NCI-H460 (cell line): ENCODE results near the gene MACROD2. TPM values are rescaled to one million over a fixed set of nuclear protein-coding genes. Genes with fewer than 3 reads are reported as not detected.

Experiments used
- DNase-seq: peaks from one replicate; pipeline ENCODE4 v3.0.0-alpha.2; 2016; ENCODE audit warnings: low read depth; ENCODE audit errors: extremely low read depth
- small RNA-seq, 2 experiments: library from RNA; depleted of rRNA; stranded (forward); fragments of <200 nt; gene quantifications; one replicate each; pipeline ENCODE3, GENCODE V24; 2014
- total RNA-seq: library from RNA; depleted of rRNA; stranded (reverse); fragments of >200 nt; shearing (Covaris generic); gene quantifications from 2 replicates; pipeline ENCODE4 v1.2.3, GENCODE V29; 2014; rRNA removed

MACROD2 gene
- total RNA-seq, 1 experiment from 2014 or later = 2.0 TPM

GRCh38 chr20:16081421-16081820, 2086.1 kb downstream of the MACROD2 start:
- no peak for DNase-seq

DNA sequence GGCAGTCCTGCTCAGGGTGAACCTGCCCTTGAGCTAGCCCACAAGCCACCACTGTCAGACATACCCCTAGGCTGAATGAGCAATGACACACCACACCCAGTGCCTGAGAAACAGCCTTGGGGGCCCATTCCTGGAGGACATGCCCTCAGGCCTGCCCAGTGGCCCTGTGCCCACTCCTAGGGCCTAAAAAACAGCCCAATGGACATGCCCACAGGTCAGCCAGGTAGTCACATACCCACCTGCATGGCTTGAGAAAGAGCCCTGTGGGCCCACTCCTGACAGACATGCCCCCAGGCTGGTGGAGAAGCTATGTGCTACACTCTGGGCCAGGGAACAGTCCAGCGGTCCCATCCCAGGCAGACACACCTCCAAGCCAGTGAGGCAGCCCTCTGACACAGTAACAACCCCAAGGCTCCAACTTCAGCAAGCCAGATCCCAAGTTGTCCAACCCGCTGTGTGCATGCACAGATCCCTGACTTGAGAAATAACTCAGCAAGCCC, 2086.8 kb downstream of the MACROD2 start:
- no peak for DNase-seq

DNA sequence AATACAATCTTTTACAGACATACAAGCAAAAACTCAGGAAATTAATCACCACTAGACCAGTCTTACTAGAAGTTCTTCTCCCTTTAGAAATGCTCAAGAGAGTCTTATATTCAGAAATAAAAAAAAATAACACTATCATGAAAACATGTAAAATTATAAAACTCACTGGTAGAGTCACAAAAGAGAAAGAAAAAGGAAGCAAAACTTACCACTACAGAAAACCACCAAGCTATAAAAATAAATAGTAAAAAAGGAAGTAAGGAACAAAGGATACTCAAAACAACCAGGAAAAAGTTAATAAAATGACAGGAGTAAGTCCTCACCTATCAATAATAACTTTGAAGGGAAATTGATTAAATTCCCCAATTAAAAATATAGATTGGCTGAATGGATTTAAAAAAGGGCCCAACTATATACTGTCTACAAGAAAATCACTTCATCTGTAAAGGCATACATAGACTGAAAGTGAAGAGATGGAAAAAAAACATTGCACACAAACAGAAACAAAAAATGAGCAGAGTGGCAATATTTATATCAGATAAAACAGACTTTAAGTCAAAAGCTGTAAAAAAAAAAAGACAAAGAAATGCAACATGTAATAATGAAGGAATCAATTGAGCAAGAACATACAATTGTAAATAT, 2088.4 kb downstream of the MACROD2 start:
- no peak for DNase-seq

- no peak for DNase-seq
These were observed 2099.9 kb downstream of the MACROD2 start for GRCh38 chr20:16095226-16095625.

DNA sequence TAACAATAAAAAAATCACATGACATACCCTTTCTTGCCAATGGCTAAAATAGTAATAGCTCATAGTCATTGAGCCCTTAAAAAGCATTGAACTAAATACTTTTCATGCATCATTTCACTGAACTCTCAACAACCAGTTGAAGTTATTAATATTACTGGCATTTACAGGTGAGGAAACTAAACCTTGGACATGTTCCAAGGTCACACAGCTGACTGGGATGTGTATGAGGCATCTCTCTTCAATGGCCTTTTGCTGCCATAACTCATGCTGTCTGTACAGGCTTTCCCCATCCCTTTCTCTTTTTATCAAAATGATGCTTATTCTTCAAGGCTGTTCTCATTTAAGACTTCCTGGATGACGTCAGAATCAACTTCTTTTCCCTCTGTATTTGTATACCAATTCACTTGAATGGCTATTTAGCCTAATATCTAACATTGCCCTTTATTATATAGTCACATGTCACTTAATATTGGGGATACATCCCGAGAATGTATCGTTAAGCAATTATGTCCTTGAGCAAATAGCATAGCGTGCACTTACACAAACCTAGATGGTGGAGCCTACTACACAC, 2101.5 kb downstream of the MACROD2 start:
- no peak for DNase-seq

- DNase-seq = no peak
These were observed 2102.5 kb downstream of the MACROD2 start for GRCh38 chr20:16097788-16098187.

GRCh38 chr20:16098890-16099639, 2103.7 kb downstream of the MACROD2 start:
- DNase-seq = peak; percentile 9

GRCh38 chr20:16100111-16100510, 2104.8 kb downstream of the MACROD2 start:
- DNase-seq = no peak

GRCh38 chr20:16100767-16101166, 2105.5 kb downstream of the MACROD2 start:
- DNase-seq = no peak

Small RNA genes within 50 kb of the gene (small RNA-seq; reads per million reads assigned to genes)
- gene RN7SL864P (0 reads per million in 2 experiments), gene RNA5SP475 (0 reads per million in 2 experiments), gene RNU6-1159P (0 reads per million in 2 experiments), gene RNU6-115P (0 to 0.06 reads per million in 2 experiments), gene RNU6-228P (0 reads per million in 2 experiments), gene RNU6-278P (0 reads per million in 2 experiments), gene RPS3P1 (0 reads per million in 2 experiments)

Other genes with a start within 250 kb of the MACROD2 start
- 25.6 and 28.9 TPM in 2 replicates for gene ESF1, start 210.6 kb upstream of the MACROD2 start, total RNA-seq
- 31.9 and 37.5 TPM in 2 replicates for gene NDUFAF5, start 210.5 kb upstream of the MACROD2 start, total RNA-seq
- gene SEL1L2, start 4.9 kb upstream of the MACROD2 start, total RNA-seq = not detected in 2 replicates